Activated naive CD8-positive, alpha-beta T cell treated with anti-CD3 and anti-CD28 coated beads for 36 hours (primary cell): ENCODE results near the gene GATAD2B. TPM values are rescaled to one million over a fixed set of nuclear protein-coding genes. Genes with fewer than 3 reads are reported as not detected.

Source experiments
- DNase-seq: peaks from one replicate; pipeline ENCODE4 v3.0.0; 2021
- H3K27ac Mint-ChIP-seq: one replicate; pipeline ENCODE4 v1.8.0; 2022; ENCODE audit warnings: mild to moderate bottlenecking, moderate library complexity, mixed read lengths
- H3K27me3 Mint-ChIP-seq: one replicate; pipeline ENCODE4 v1.8.0; 2022; ENCODE audit warnings: mild to moderate bottlenecking, mixed read lengths
- H3K36me3 Mint-ChIP-seq: one replicate; pipeline ENCODE4 v1.8.0; 2021; ENCODE audit warnings: mild to moderate bottlenecking, mixed read lengths
- H3K4me1 Mint-ChIP-seq: one replicate; pipeline ENCODE4 v1.8.0; 2021; ENCODE audit warnings: mixed read lengths
- H3K4me3 Mint-ChIP-seq: one replicate; pipeline ENCODE4 v1.8.0; 2022; ENCODE audit warnings: mild to moderate bottlenecking, moderate library complexity, mixed read lengths
- H3K9me3 Mint-ChIP-seq: one replicate; pipeline ENCODE4 v1.8.0; 2022; ENCODE audit warnings: mixed read lengths
- total RNA-seq, 2 experiments: library from RNA; stranded (reverse); gene quantifications; one replicate each; pipeline ENCODE4 v1.2.3, GENCODE V29; 2021

GATAD2B gene
- 10 to 100 TPM; 49.4 to 53.1 TPM for total RNA-seq

DNA sequence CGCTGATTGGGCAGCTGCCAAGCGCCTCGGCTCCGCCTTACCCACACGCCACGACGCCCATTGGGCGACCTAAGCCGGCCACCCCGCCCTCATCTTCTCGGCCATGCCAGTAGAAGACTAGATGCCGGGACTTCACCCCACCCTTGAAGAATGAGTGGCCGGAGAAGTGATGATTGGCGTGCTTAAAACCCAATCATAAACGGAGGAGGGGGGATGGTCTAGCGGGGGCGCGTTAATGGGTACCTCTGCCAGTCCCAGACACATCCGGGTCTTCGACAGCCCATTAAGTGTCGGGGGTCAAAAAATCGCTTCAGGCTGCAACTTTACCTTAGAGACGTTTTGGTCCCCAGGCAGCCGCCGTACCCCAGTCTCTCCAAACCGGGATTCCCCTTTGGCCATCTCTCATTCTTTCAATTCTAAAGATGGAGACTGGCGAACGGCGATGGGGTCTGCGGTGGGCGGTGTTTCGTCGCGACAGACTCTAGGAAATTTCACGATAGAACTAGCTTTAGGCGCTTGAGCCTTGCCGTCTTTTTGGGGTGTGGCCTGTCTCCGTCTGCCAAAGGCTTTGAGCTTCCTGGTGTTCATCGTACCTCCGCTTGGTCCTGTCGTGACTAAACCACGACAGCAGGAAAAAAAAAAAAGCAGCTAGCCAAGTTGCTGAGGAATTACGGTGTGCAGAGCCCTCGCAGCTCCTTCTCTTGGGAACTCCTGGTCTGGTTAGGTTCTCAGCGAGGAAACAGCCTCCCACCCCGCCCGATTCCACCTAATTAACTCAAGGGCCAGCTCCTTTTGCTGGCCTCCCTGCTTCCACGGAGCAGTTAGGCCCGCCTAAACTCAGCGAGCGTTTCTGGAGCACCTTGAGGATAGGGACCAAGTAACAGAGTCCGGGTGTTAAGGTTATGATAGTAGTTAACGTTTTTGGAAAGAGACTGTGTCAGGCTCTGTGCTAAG is at the start of gene GATAD2B:
TSS of gene GATAD2B (minus strand) at position 1 of the 954 bp plus-strand sequence. CDS start 94,625 bp downstream, outside the sequence.
- Mint-ChIP-seq H3K4me3 (peak within 1 kb of the TSS; percentile 90), H3K4me1 (peaks cover 37% of the 10 kb centered on the region), H3K27me3 (no peaks in the 10 kb centered on the region), H3K9me3 (no peaks in the 10 kb centered on the region), H3K36me3 (peaks cover 17% of the 10 kb centered on the region), H3K27ac (peak within 1 kb of the TSS; percentile 96)
- peak; percentile 99 for DNase-seq

DNA sequence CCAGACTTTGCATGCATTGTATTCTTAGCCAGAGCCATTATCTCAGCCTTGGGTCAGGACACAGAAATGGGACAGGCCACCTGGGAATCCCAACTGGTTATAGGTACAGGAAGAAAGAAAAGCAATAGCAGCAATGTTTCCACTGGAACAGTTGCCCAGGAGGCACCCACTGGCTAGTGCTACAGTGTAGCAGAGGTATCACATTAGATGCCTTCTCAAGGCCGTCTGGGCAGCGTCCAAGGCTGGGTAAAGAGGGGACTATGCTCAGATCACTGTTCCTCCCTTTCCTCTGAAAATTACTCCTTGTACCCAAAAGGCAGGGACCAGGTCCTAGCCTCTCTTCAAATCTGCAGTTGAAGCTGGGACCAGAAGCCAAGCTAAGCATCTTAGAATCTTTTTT is 47.6 kb upstream of the GATAD2B start:
- H3K9me3 Mint-ChIP-seq: no peaks in the 10 kb centered on the region
- no peak overlapping the region for H3K4me3 Mint-ChIP-seq
- H3K27ac Mint-ChIP-seq: no peak overlapping the region
- H3K27me3 Mint-ChIP-seq: no peaks in the 10 kb centered on the region
- peaks cover 33% of the 10 kb centered on the region for H3K36me3 Mint-ChIP-seq
- DNase-seq: no peak
- peaks cover 43% of the 10 kb centered on the region for H3K4me1 Mint-ChIP-seq

DNA sequence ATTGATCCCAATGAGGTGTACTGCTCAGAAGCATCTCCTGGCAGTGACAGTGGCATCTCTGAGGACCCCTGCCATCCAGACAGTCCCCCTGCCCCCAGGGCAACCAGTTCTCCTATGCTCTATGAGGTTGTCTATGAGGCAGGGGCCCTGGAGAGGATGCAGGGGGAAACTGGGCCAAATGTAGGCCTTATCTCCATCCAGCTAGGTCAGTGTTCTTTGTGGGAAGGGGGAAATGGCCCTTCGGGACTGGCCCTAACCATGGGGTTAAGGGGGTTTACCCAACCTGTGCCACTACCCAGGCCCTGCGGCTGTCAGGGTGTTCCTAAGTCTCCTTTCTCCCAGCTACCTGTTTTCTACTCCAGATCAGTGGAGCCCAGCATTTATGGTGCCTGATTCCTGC is 46.2 kb upstream of the GATAD2B start:
- H3K27me3 Mint-ChIP-seq: no peaks in the 10 kb centered on the region
- H3K27ac Mint-ChIP-seq: peak overlapping the region; percentile 9
- H3K36me3 Mint-ChIP-seq: peaks cover 27% of the 10 kb centered on the region
- no peaks in the 10 kb centered on the region for H3K9me3 Mint-ChIP-seq
- DNase-seq: no peak
- no peak overlapping the region for H3K4me3 Mint-ChIP-seq
- peaks cover 41% of the 10 kb centered on the region for H3K4me1 Mint-ChIP-seq

DNA sequence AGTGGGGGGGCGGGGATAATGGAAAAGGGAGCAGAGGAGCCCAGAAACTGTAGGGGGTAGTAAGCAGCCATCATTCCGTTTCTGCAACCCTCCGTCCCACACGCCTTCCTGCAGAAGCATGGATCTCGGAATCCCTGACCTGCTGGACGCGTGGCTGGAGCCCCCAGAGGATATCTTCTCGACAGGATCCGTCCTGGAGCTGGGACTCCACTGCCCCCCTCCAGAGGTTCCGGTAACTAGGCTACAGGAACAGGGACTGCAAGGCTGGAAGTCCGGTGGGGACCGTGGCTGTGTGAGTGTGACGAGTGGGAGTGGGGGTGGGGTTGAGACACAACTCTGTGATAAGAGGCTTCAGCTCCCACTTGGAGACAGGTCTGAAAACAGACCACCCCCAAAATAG is 45.6 kb upstream of the GATAD2B start:
- Mint-ChIP-seq H3K27me3 (no peaks in the 10 kb centered on the region), H3K36me3 (peaks cover 27% of the 10 kb centered on the region), H3K4me3 (peak overlapping the region; percentile 87), H3K9me3 (no peaks in the 10 kb centered on the region), H3K4me1 (peaks cover 41% of the 10 kb centered on the region), H3K27ac (peak overlapping the region; percentile 97)
- DNase-seq: no peak

DNA sequence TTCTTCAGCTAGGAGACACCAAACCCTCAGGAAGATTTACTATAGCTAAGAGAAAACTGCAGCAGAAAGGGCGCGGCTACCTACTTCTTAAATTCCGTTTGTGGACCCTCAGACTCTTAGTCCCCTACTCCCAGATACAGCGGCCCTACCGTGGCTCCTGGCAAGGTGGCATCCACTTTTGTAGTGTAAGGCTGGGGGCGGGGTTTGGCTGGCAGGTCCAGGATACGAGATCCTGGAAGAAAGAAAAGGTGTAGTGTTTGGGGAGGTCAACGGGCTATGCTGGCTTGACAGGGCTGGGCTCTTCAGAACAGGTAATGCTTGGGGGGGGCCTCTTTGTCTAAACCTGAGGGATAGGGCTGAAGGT is 45.2 kb upstream of the GATAD2B start:
- H3K27ac Mint-ChIP-seq: peak overlapping the region; percentile 97
- H3K9me3 Mint-ChIP-seq: no peaks in the 10 kb centered on the region
- peaks cover 39% of the 10 kb centered on the region for H3K4me1 Mint-ChIP-seq
- peak overlapping the region; percentile 87 for H3K4me3 Mint-ChIP-seq
- peaks cover 26% of the 10 kb centered on the region for H3K36me3 Mint-ChIP-seq
- DNase-seq: no peak
- H3K27me3 Mint-ChIP-seq: no peaks in the 10 kb centered on the region

DNA sequence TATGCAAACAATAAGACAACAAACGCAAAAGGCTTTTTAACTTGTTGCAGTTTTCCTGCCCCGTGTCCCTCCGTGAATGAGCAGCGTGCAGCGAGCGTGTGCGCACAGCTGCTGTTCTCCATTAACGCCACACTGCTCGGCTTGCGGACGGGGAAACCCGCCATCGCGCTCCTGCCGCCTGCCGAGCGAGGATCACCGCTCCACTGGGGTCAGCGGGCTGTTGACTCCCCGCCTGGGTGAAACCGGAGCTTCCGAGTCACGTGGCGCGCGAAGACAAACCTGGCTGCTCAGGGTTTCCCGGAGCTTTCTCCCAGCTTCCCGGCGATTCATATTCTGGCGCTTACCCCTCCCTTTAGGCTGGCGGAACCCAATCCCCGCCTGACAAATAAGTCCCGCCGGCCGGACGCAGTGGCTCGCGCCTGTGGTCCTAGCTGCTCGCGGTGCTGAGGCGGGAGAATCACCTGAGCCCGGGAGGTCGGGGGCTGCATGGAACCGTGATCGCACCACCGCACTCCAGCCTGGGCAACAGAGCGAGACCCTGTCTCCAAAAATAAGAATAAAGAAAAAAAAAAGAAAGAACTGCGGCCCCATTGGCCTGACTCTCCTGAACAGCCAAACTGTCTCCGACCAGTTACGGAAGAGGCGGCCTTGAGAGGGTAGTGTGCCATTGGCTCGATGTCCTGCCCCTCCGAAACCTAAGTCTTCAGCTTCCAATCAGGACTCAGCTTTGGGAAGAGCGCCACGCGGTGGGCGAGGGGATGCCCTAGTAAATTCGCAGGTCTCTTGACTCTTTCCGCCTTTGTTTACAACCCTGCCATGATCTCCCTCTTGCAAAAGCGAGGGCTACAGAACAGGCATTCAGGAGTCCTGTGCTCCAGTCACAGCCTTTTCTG is 44.6 kb upstream of the GATAD2B start, which contains the start of gene CREB3L4:
TSS of gene CREB3L4 (plus strand) at position 796 of the 893 bp plus-strand sequence. CDS start 624 bp downstream, outside the sequence.
- Mint-ChIP-seq H3K4me3 (peak within 1 kb of the TSS; percentile 87), H3K27ac (peak within 1 kb of the TSS; percentile 97), H3K9me3 (no peaks in the 10 kb centered on the region), H3K4me1 (peaks cover 39% of the 10 kb centered on the region), H3K27me3 (no peaks in the 10 kb centered on the region), H3K36me3 (peaks cover 26% of the 10 kb centered on the region)
- peak; percentile 87 for DNase-seq

DNA sequence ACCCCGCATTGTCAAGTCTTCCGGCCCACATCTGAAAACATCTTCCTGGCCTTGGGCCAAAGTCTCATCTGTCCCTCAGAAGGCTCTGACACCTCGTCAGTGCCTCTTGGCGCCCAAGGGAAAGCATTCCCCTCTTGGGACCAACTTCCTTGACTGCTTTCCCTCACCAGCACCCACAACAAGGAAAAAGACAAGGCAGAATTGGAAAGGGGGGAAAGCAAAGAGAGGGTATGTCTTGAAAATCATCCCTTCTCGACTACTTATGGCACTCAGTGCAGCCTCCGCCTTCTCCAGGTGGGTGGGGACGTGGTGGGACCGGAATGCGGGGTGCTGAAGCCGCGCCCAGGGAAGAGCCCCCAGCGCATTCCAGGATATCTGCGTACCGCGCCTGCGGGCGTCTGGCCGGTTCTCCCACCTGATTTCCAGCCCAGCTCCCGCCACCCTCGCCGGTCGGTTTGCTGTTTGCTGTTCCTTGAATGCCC is 41.1 kb upstream of the GATAD2B start:
- Mint-ChIP-seq H3K36me3 (peaks cover 24% of the 10 kb centered on the region), H3K4me3 (peak overlapping the region; percentile 83), H3K27me3 (no peaks in the 10 kb centered on the region), H3K4me1 (peaks cover 41% of the 10 kb centered on the region), H3K9me3 (no peaks in the 10 kb centered on the region), H3K27ac (peak overlapping the region; percentile 87)
- no peak for DNase-seq

DNA sequence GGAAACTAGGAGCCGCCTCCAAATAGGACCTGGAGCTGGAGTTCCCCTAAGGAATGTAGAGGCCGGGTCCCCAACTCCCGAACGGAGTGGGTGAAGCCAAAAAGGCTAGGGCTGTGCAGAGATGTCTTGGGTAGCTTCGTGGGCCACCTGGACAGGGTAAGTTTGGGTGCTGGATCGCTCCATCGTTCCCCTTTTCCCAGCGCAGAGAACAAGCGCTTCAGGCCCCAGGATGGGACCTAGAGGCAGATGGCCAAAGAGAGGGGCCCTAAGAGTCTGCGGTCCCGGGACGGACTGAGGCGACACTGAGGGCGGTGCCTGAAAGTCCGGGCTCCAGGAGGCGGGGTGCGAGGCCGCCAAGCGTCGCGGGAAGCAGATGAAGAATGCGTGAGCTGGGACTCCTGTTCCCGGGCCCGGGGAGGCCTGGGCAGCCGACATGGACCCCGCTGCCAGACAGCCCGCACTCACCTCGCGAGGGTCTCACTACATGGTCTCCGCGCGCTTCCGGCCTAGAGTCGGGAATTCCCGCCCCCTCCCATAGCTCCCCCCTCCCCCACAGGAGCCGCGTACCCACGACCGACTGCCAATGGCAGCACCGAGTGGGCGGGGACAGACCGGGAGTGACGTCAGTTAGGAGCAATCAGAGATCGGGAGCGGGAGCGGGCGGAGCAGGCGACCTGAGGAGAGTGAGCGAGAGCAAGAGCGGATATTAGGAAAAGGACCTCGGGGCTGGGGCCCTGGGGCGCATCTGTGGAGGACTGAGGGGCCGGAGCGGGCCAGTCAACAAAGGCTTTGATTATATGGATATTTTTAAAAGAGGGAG is 40.5 kb upstream of the GATAD2B start, which contains the start of gene SLC39A1:
TSS of gene SLC39A1 (minus strand) at position 508 of the 820 bp plus-strand sequence. CDS start 822 bp downstream, outside the sequence.
- Mint-ChIP-seq H3K27ac (peak within 1 kb of the TSS; percentile 87), H3K36me3 (peaks cover 25% of the 10 kb centered on the region), H3K27me3 (no peaks in the 10 kb centered on the region), H3K9me3 (no peaks in the 10 kb centered on the region), H3K4me1 (peaks cover 39% of the 10 kb centered on the region), H3K4me3 (peak within 1 kb of the TSS; percentile 83)
- peak; percentile 95 for DNase-seq

DNA sequence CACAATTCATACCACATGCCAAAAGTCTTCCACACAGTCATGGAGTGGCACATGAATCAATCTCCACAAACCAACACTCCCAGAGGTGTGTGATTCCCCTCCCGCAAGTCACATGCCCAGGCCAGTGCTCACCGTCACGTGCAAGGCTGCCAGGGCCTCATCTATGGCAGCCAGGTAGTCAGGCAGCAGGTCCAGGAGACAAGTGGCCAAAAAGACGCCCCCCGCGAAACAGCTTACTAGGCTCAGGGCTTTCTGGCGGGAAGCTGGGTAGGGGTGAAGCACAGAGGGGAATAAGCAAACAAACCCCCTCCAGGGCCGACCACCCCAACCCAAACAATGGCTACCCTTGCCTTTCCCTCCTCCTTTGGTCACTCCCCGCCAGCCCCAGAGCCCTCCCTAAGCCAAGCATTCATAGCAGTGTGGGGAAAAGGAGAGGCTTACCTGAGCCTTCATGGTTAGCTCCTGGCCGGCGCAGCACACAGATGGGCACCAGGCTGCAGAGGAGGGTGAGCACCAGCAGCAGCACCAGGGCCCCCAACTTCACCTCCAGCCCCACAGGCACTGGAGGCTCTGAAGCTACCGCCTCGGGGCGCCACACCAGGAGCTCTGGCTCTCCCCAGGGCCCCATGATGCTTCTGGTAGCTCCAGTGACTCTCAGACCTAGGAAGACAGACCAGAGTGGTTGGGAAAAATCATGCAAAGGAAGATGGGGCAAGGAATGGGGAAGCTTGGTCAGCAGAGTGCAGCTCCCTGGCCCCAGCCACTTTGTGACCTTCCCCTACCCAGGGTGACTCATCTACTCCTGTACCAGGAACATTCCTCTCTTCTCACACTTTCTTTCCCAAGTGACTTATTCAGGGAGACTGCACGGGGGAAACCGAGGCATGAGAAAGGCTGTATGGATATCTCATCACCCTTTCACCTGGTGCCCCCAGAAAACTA is 39.6 kb upstream of the GATAD2B start:
- Mint-ChIP-seq H3K27ac (peak overlapping the region; percentile 87), H3K36me3 (peaks cover 28% of the 10 kb centered on the region), H3K4me1 (peaks cover 35% of the 10 kb centered on the region), H3K27me3 (no peaks in the 10 kb centered on the region), H3K4me3 (peak overlapping the region; percentile 83), H3K9me3 (no peaks in the 10 kb centered on the region)
- no peak for DNase-seq

DNA sequence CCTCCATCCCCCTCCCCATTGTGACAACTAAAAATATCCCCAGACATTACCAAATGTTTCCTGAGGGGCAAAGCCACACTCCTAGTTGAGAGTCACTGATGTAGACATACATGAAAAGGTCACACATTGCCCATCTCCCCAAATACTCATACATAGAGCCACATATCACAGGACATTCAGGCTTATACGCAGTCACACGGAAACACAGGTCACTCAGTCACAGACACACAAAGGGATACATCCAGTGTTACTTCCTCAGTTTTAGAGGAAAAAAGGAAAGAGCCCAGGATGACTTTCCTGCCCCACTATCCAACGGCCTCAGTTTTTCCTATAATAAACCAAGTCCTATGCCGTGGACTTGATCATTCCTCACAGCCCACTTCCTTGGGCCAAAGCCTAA is 38.6 kb upstream of the GATAD2B start:
- Mint-ChIP-seq H3K4me1 (peaks cover 42% of the 10 kb centered on the region), H3K36me3 (peaks cover 28% of the 10 kb centered on the region), H3K27ac (peak overlapping the region; percentile 2), H3K4me3 (peak overlapping the region; percentile 83), H3K27me3 (no peaks in the 10 kb centered on the region), H3K9me3 (no peaks in the 10 kb centered on the region)
- no peak for DNase-seq

DNA sequence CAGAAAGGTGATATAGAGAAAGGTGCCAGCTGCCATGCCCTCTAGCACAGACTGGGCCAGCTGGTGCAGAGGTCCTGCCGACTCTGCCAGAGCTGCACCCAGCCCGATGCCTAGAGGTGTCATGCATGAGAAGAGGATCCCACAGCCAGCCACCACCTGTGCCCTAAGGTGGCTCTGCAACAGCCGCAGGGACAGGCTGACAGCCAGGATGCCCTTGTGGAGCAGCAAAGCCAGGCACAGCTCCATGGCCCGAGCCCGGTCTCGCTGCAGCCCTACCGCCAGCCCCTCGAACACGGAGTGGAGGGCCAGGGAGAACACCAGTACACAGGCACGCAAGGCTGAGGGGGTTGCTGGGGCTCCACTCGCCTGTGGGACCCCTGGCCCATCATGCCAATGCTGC is 37.4 kb upstream of the GATAD2B start:
- H3K9me3 Mint-ChIP-seq: no peaks in the 10 kb centered on the region
- H3K4me3 Mint-ChIP-seq: no peak overlapping the region
- DNase-seq: no peak
- no peak overlapping the region for H3K27ac Mint-ChIP-seq
- H3K36me3 Mint-ChIP-seq: peaks cover 20% of the 10 kb centered on the region
- H3K27me3 Mint-ChIP-seq: no peaks in the 10 kb centered on the region
- peaks cover 40% of the 10 kb centered on the region for H3K4me1 Mint-ChIP-seq

DNA sequence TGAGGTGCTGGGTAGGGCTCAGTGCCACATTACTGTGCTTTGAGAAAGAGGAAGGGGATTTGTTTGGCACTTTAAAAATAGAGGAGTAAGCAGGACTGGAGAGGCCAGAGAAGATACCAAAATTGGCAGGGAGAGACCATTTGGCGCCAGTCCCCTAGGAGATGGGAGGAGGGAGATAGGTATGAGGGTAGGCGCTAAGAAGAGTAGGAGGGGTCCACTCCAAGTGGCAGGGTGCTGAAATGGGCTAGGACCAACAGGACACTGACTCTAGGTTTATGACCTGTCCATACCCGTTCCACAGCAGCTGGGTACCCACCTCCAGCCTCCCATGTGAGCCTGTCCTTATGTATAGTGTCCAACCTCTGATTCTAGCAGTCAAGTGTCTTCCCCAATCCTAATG is 36.7 kb upstream of the GATAD2B start:
- no peak for DNase-seq
- H3K9me3 Mint-ChIP-seq: no peaks in the 10 kb centered on the region
- H3K4me3 Mint-ChIP-seq: no peak overlapping the region
- peaks cover 20% of the 10 kb centered on the region for H3K36me3 Mint-ChIP-seq
- peak overlapping the region; percentile 61 for H3K27ac Mint-ChIP-seq
- peaks cover 43% of the 10 kb centered on the region for H3K4me1 Mint-ChIP-seq
- no peaks in the 10 kb centered on the region for H3K27me3 Mint-ChIP-seq

DNA sequence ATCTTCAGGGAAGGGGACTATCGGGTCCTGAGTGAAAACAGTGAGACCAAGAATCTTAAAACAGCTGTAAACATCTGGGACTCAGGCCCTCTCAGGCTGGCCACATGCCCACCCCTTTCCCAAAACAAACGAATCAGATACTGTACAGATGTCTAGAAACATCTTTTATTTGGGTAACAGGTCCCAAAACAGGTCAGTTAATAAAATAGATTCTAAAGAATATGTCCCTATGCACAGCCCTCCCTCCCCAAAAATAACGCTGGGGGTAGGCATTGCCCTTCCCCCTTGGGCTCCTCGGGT is 36.1 kb upstream of the GATAD2B start:
- no peaks in the 10 kb centered on the region for H3K9me3 Mint-ChIP-seq
- peaks cover 46% of the 10 kb centered on the region for H3K4me1 Mint-ChIP-seq
- H3K4me3 Mint-ChIP-seq: peak overlapping the region; percentile 92
- H3K27ac Mint-ChIP-seq: peak overlapping the region; percentile 96
- peaks cover 25% of the 10 kb centered on the region for H3K36me3 Mint-ChIP-seq
- no peaks in the 10 kb centered on the region for H3K27me3 Mint-ChIP-seq
- DNase-seq: no peak
